Activated CD8-positive, alpha-beta T cell treated with anti-CD3 and anti-CD28 coated beads for 36 hours (primary cell): ENCODE results near the gene ZEB1. TPM values are rescaled to one million over a fixed set of nuclear protein-coding genes. Genes with fewer than 3 reads are reported as not detected.

Experiments
- ATAC-seq: fragments of 200-7000 bp; cut with Tn5 transposase; one replicate; pipeline ENCODE4 v1.10.0; 2021; ENCODE audit warnings: mild to moderate bottlenecking, moderate library complexity
- CTCF ChIA-PET: fragments of 350-600 bp; sonication (Branson Sonifier 250); formaldehyde crosslinking; loops from one replicate; lab custom pipeline; 2021; ENCODE audit warnings: antibody characterized with exemption; lab: Charles Lee
- POLR2A ChIA-PET: fragments of 350-600 bp; sonication (Branson Sonifier 250); formaldehyde crosslinking; loops from one replicate; lab custom pipeline; 2021; ENCODE audit warnings: antibody characterized with exemption; lab: Charles Lee
- DNase-seq: peaks from one replicate; pipeline ENCODE4 v3.0.0-alpha.2; 2020
- H3K27ac Mint-ChIP-seq: one replicate; pipeline ENCODE4 v1.8.0; 2021; ENCODE audit warnings: mild to moderate bottlenecking, mixed read lengths
- H3K27me3 Mint-ChIP-seq: one replicate; pipeline ENCODE4 v1.8.0; 2021; ENCODE audit warnings: mixed read lengths
- H3K36me3 Mint-ChIP-seq: one replicate; pipeline ENCODE4 v1.8.0; 2021; ENCODE audit warnings: low read depth, mixed read lengths
- H3K4me1 Mint-ChIP-seq: one replicate; pipeline ENCODE4 v1.8.0; 2021; ENCODE audit warnings: low read depth, mixed read lengths
- H3K4me3 Mint-ChIP-seq: one replicate; pipeline ENCODE4 v1.8.0; 2021; ENCODE audit warnings: mild to moderate bottlenecking, moderate library complexity, mixed read lengths
- H3K9me3 Mint-ChIP-seq: one replicate; pipeline ENCODE4 v1.8.0; 2021; ENCODE audit warnings: mixed read lengths
- CTCF ChIP-seq: fragments of 200-600 bp; IDR thresholded peaks from one replicate; pipeline ENCODE4 v1.8.0; 2022; ENCODE audit warnings: antibody characterized with exemption, mild to moderate bottlenecking
- intact Hi-C: fragments of 100-400 bp; cut with micrococcal nuclease; formaldehyde crosslinking; loops from one replicate; pipeline ENCODE4 v1.10.0; 2022
- total RNA-seq, 2 experiments: library from RNA; stranded (reverse); gene quantifications; one replicate each; pipeline ENCODE4 v1.2.3, GENCODE V29; 2021

The ZEB1 gene
- total RNA-seq, 2 experiments from 2014 or later: 28.4 to 29.7 TPM

- Mint-ChIP-seq H3K27me3 (no peaks in the 10 kb centered on the region), H3K4me3 (peak overlapping the region; percentile 84), H3K4me1 (peaks cover 41% of the 10 kb centered on the region), H3K36me3 (peaks cover 10% of the 10 kb centered on the region), H3K27ac (peak overlapping the region; percentile 78), H3K9me3 (no peaks in the 10 kb centered on the region)
- no peak for TF ChIP-seq CTCF
- ATAC-seq: peak; percentile 9
- intact Hi-C loops: loop anchor here (2.0 to 10.0 kb wide), 5 partner anchors 15 to 535 kb away; partner anchors contain the start of gene ZNF438
- ChIA-PET CTCF (no interaction called here), POLR2A (interaction anchor here (1.1 to 4.5 kb wide), 3 partner anchors 8 to 624 kb away, joined by 3 to 35 read pairs (median 3); no protein-coding TSS in a partner anchor)
- peak; percentile 66 for DNase-seq
Observed at GRCh38 chr10:31319602-31320549, 860 bp downstream of the ZEB1 start.

GRCh38 chr10:31320550-31321211, 1.7 kb downstream of the ZEB1 start:
- Mint-ChIP-seq H3K9me3 (no peaks in the 10 kb centered on the region), H3K4me3 (peak overlapping the region; percentile 79), H3K36me3 (peaks cover 10% of the 10 kb centered on the region), H3K4me1 (peaks cover 43% of the 10 kb centered on the region), H3K27ac (peak overlapping the region; percentile 78), H3K27me3 (no peaks in the 10 kb centered on the region)
- TF ChIP-seq CTCF: no peak
- ATAC-seq: no peak
- ChIA-PET CTCF (interaction anchor here (1.0 to 1.3 kb wide), 3 partner anchors 23 to 289 kb away, joined by 3 to 6 read pairs (median 3); partner anchors contain the start of gene ZNF438), POLR2A (interaction anchor here (0.7 to 4.5 kb wide), 2 partner anchors 21 to 33 kb away, joined by 3 to 35 read pairs; no protein-coding TSS in a partner anchor)
- intact Hi-C loops: loop anchor here (2.0 to 10.0 kb wide), 2 partner anchors 14 to 434 kb away; no protein-coding TSS in a partner anchor
- DNase-seq: peak; percentile 57

DNA sequence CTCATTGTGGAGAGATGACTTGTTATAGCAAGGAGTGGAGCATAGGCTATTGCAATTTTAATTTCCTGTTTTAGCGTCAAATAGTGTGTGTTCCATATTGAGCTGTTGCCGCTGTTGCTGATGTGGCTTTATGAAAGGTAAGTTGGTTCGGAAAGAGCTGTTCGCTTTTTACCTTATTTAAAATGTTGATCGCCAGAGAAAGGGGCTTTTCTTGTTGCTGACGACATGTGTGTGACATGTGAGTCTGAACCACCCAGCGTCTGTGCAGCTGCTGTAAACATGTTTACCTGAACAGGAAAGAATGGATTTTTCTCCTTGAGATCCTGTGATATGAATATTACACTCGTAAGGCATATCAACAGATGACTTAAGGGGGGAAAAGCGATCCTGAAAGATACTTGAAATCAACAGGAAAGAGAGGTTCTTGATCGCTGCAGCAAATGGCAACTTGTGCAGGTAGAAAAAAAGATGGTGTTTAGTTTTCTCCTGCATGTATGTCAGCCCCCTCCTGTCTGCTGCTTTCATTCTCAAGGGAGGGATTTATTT, 2.5 kb downstream of the ZEB1 start:
- intact Hi-C loops: loop anchor here (2.0 to 10.0 kb wide), 2 partner anchors 13 to 433 kb away; no protein-coding TSS in a partner anchor
- ATAC-seq (no peak), DNase-seq (peak; percentile 40)
- ChIA-PET POLR2A (interaction anchor here (0.6 to 4.5 kb wide), 4 partner anchors 20 to 214 kb away, joined by 3 to 35 read pairs (median 3); no protein-coding TSS in a partner anchor), CTCF (interaction anchor here (1.0 to 1.3 kb wide), 3 partner anchors 22 to 290 kb away, joined by 3 to 6 read pairs (median 3); partner anchors contain the start of gene ZNF438)
- Mint-ChIP-seq H3K36me3 (peaks cover 10% of the 10 kb centered on the region), H3K9me3 (no peaks in the 10 kb centered on the region), H3K27ac (peak overlapping the region; percentile 78), H3K4me3 (peak overlapping the region; percentile 79), H3K4me1 (peaks cover 49% of the 10 kb centered on the region), H3K27me3 (no peaks in the 10 kb centered on the region)
- TF ChIP-seq CTCF: no peak

- ATAC-seq (peak; percentile 14), DNase-seq (peak; percentile 13)
- Mint-ChIP-seq H3K4me3 (peak overlapping the region; percentile 79), H3K4me1 (peaks cover 47% of the 10 kb centered on the region), H3K36me3 (peaks cover 10% of the 10 kb centered on the region), H3K27ac (no peak overlapping the region), H3K27me3 (no peaks in the 10 kb centered on the region), H3K9me3 (no peaks in the 10 kb centered on the region)
- ChIA-PET CTCF (no interaction called here), POLR2A (no interaction called here)
- TF ChIP-seq CTCF: peak; percentile 36
- intact Hi-C loops: loop anchor here (10.0 kb wide), 1 partner anchor 432 kb away; no protein-coding TSS in a partner anchor
Observed at GRCh38 chr10:31322647-31323046, 3.6 kb downstream of the ZEB1 start.
